BJ (cell line): ENCODE results near the gene SLC35G2. TPM values are rescaled to one million over a fixed set of nuclear protein-coding genes. Genes with fewer than 3 reads are reported as not detected.

Source experiments
- CTCF ChIA-PET: fragments of 350-600 bp; formaldehyde crosslinking; extraction: SDS; loops from one replicate; lab custom pipeline; 2021; ENCODE audit warnings: antibody characterized with exemption, inconsistent platforms; lab: Yijun Ruan, JAX
- POLR2A ChIA-PET: fragments of 300-600 bp; sonication (Branson Sonifier 250); formaldehyde crosslinking; extraction: SDS; loops from one replicate; lab custom pipeline; 2021; ENCODE audit warnings: antibody characterized with exemption; lab: Charles Lee
- DNase-seq: peaks from one replicate; pipeline ENCODE4 v3.0.0-alpha.2; 2011; ENCODE audit warnings: low read depth
- H3K27me3 ChIP-seq: 2 replicates; pipeline ENCODE4 v1.6.0; 2011; ENCODE audit warnings: low read length; ENCODE audit not compliant: control insufficient read depth, insufficient read depth
- H3K36me3 ChIP-seq: 2 replicates; pipeline ENCODE4 v1.5.1; 2011; ENCODE audit warnings: low read length; ENCODE audit not compliant: control insufficient read depth, insufficient read depth
- H3K4me3 ChIP-seq: 2 replicates; pipeline ENCODE4 v1.5.1; 2011; ENCODE audit warnings: low read depth, mild to moderate bottlenecking, control low read depth, low read length
- polyA plus RNA-seq: library from polyadenylated mRNA; depleted of rRNA; stranded (reverse); fragments of >200 nt; gene quantifications from 2 replicates; pipeline ENCODE4 v1.2.3, GENCODE V29; 2011
- TF ChIP-seq, protein P1 (sequence below): IDR thresholded peaks from 2 replicates; pipeline ENCODE4 v1.5.1; 2011; ENCODE audit warnings: low read depth, mild to moderate bottlenecking, control low read depth, inconsistent platforms, low read length, moderate library complexity; ENCODE audit not compliant: insufficient read depth

Gene SLC35G2
- polyA plus RNA-seq, 1 experiment = 5.5 TPM

DNA sequence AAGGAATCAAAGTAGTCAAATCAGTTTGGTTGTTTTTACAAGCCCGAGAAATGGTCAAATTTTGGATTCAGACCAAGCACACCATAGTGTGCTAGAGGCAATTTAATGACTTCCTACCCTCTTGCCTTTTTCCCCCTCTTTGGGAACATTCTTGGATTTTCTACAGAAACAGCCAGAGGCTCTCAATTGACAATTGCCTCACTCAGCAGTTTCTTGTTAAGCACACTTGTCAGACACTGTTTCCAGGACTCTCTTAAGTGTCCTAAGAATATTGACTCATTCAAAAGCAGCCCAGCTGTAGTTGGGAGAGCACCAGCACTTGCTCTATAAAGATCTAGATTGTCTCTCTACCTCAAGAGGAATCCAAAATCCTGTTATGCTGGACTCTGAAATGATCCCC is 1.5 kb upstream of the SLC35G2 start:
- TF ChIP-seq, protein P1, sequence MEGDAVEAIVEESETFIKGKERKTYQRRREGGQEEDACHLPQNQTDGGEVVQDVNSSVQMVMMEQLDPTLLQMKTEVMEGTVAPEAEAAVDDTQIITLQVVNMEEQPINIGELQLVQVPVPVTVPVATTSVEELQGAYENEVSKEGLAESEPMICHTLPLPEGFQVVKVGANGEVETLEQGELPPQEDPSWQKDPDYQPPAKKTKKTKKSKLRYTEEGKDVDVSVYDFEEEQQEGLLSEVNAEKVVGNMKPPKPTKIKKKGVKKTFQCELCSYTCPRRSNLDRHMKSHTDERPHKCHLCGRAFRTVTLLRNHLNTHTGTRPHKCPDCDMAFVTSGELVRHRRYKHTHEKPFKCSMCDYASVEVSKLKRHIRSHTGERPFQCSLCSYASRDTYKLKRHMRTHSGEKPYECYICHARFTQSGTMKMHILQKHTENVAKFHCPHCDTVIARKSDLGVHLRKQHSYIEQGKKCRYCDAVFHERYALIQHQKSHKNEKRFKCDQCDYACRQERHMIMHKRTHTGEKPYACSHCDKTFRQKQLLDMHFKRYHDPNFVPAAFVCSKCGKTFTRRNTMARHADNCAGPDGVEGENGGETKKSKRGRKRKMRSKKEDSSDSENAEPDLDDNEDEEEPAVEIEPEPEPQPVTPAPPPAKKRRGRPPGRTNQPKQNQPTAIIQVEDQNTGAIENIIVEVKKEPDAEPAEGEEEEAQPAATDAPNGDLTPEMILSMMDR = no peak
- DNase-seq = no peak
- CTCF ChIA-PET = interaction anchor here (2.0 kb wide), 1 partner anchor 197 kb away, joined by 7 read pairs; no protein-coding TSS in a partner anchor
- no peaks in the 10 kb centered on the region for H3K27me3 ChIP-seq
- H3K4me3 ChIP-seq = no peak overlapping the region
- no peaks in the 10 kb centered on the region for H3K36me3 ChIP-seq
- POLR2A ChIA-PET = no interaction called here

DNA sequence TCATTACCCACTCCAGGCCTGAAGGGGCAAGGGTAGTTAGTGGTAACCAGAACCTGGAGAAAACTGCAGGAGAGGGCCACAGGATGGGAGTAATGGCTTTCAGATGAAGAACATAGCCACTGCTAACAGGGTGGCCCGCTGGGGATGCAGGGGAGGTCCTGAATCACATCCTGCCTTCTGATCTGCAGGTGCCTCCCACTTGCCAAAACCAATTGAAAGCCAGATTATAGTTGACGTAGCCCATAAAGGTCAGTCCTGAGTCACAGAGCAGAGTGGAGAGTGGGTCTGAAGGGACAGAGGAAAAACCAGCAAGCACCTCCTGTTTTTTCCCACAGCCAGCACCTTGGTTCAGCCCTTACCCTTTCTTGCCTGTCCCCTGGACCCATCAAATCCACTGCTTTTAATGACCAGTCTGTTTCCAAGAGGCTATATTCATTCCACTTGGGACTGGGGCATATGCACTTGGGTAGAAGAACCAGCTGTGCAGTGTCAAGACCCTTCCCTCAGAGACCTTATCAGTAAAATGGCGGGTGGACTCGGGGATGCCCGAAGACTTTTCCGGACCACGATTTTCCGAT is 646 bp upstream of the SLC35G2 start:
- H3K27me3 ChIP-seq = no peaks in the 10 kb centered on the region
- TF ChIP-seq, protein P1 = 0 out of 2 replicates have a peak, but pooled peaks have one; percentile 6
- ChIA-PET POLR2A (no interaction called here), CTCF (interaction anchor here (0.7 kb wide), 1 partner anchor 743 kb away, joined by 3 read pairs; no protein-coding TSS in a partner anchor)
- peak overlapping the region; percentile 66 for H3K4me3 ChIP-seq
- no peak for DNase-seq
- no peaks in the 10 kb centered on the region for H3K36me3 ChIP-seq

DNA sequence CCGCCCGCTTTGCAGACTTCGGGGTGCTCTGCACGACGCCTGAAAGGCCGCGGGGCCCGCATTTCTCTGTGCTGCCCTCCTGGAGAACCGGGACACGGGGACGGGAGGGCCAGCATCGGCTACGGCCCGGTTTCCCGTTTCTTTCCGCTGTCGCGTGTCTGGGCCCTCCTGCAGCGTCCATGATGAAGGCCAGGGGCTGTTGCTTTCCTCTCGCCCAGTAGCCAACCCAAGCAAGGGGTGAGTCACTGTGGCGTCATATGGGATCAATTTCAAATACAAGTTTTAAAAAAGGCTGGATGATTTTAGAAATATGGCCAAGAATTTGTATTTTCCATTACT is 435 bp downstream of the SLC35G2 start:
- H3K27me3 ChIP-seq = no peaks in the 10 kb centered on the region
- DNase-seq = no peak
- H3K4me3 ChIP-seq = peak overlapping the region; percentile 66
- TF ChIP-seq, protein P1 = 0 out of 2 replicates have a peak, but pooled peaks have one; percentile 1
- ChIA-PET CTCF (interaction anchor here (1.1 kb wide), 1 partner anchor 10 kb away, joined by 3 read pairs; no protein-coding TSS in a partner anchor), POLR2A (no interaction called here)
- no peaks in the 10 kb centered on the region for H3K36me3 ChIP-seq

DNA sequence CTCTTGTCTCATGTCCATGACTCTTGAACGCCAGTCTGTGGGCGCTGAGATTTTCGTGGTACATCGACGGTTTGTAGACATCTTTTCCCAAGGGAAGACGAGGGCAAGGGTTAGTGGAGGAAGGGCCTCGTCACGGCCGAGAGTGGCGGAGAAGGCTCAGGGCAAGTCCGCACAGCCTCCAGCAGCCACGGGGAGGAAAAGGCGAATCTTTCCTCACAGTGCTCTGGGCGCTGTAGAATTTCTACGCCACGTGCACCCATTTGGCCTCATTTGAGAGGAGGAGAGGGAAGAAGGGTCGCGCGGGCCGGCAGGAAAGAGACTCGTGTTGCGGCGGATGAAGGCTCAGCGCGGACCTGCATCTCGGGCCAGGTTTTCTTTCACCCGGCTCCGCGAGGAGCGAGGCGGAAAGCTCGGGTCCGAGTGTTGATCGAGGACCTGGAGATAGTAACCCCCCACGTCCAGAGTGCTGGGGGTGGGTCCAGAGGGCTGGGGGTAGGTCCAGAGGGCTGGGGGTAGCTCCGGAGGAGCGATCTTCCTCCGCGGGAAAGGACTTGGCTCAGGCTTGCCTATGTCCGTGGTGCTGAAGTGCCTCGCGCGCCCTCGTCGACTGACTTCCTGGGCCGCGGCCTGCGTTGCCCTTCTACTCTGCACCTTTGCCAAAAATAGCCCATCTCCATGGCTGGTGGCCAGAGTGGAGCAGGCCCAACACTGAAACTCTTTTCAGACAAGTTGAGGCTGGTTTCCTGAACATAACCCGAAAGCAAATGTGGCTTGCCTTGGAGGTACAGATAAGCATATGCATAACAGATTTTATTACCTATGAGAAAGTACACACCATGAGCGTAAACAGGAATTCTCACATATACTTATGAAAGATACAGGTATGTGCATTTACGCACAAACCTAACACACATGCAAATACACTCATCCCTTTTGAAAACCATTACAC is 1.1 kb downstream of the SLC35G2 start:
- CTCF ChIA-PET = interaction anchor here (1.1 kb wide), 1 partner anchor 11 kb away, joined by 3 read pairs; no protein-coding TSS in a partner anchor
- TF ChIP-seq, protein P1 = no peak
- no peak for DNase-seq

DNA sequence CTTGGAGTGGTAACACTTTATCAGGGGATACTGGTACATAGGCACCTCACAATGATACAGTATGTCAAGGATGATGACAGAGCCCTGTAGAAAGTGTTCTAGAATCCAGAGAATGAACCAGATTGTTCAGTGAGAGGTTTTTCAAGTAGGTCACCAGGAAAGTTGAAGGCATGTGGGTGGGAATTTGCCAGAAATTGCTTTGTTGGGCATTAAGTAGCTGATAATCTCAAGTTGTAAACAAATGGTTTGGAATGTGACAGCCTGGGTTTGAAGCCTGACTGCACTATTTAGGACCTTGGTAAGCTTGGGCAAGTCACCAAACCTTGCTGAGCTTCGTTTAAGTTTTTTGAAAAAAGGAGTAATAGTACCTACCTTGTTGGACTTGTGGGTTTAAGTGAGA is 12.5 kb downstream of the SLC35G2 start:
- Histone ChIP-seq H3K36me3 (no peaks in the 10 kb centered on the region), H3K27me3 (no peaks in the 10 kb centered on the region), H3K4me3 (no peak overlapping the region)
- no peak for DNase-seq
- ChIA-PET POLR2A (no interaction called here), CTCF (interaction anchor here (0.5 to 1.1 kb wide), 3 partner anchors 79 to 183 kb away, joined by 3 read pairs; partner anchors contain the start of gene STAG1)
- TF ChIP-seq, protein P1 = no peak

More for the DNA sequence above, 1.1 kb downstream of the SLC35G2 start:
- Histone ChIP-seq H3K27me3 (no peaks in the 10 kb centered on the region), H3K4me3 (peak overlapping the region; percentile 66), H3K36me3 (no peaks in the 10 kb centered on the region)
- POLR2A ChIA-PET = no interaction called here
